ENCODE data around the gene NEK7.

DNA sequence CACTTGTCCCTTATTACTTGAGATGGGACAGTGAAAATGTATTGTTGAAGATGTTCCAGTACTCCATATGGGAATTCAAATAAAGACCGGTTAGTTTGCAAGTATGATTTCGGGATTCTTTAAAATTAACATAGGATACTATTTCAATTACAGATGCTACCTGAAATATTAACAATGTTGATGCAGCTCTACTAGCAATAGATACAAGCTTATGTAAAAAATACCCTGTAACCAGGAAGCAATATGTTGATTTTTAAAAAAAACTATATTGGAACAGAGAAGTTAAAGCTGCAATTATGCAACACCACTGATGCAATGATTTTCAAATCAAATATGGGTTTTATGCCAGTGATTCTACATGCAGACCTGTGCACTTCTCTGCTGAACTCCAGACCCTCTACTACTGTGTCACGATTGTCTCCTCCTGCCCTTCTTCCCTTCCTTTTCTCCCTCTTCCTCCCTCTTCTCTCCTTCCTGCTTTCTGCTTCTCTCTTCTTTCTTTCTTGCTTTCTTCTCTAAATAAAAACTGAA lies 204.5 kb downstream of the NEK7 start:
- no peak for TF ChIP-seq FOXK2 (IDR thresholded peaks at IDR 0.05)
- no peak for TF ChIP-seq ELF4 (IDR thresholded peaks at IDR 0.05)
- TF ChIP-seq SUZ12 (IDR thresholded peaks at IDR 0.05) = no peak
- TF ChIP-seq CTBP1 (IDR thresholded peaks at IDR 0.05; ENCODE audit: borderline replicate concordance) = no peak
- TF ChIP-seq FOXM1 (IDR thresholded peaks at IDR 0.05; ENCODE audit: borderline replicate concordance) = no peak
- no peak for TF ChIP-seq SP1 (IDR thresholded peaks at IDR 0.05)
- TF ChIP-seq ARNT (IDR thresholded peaks at IDR 0.05) = no peak
